Sciatic nerve (tissue), 2 donors: ENCODE results near the gene SETBP1. TPM values are rescaled to one million over a fixed set of nuclear protein-coding genes. Genes with fewer than 3 reads are reported as not detected.
"Not testable (repeated sequence)": the region's sequence is repeated elsewhere in the genome, so short reads cannot be mapped to it uniquely, and the experiment has no call there.

Experiments
- ATAC-seq: fragments of 200-7000 bp; cut with Tn5 transposase; one replicate; pipeline ENCODE4 v1.9.1; 2020; ENCODE audit warnings: mild to moderate bottlenecking, moderate library complexity
- DNase-seq: peaks from one replicate; pipeline ENCODE4 v3.0.0-alpha.2; 2020; ENCODE audit warnings: low spot score
- intact Hi-C: fragments of 100-400 bp; cut with DNase I; formaldehyde crosslinking; loops from one replicate; pipeline ENCODE4 v1.14.2; 2022
- total RNA-seq: library from RNA; stranded (reverse); fragmentation: NEBNext Ultra II Directional; extraction: Animal tissue kit (Norgen Biotek cat#: 25700); gene quantifications from one replicate; pipeline ENCODE4 v1.2.1, GENCODE V29; 2021
- donor health status: DM: no; HTN: no; CAD: no.
- donor health status: DM: no; HTN: no; CAD: no.

SETBP1 gene
- total RNA-seq, 1 donor from 2014 or later: 44.5 TPM

GRCh38 chr18:44798433-44799048 is 117.9 kb downstream of the SETBP1 start:
- no peak for ATAC-seq
- no peak for DNase-seq
- intact Hi-C loops: no loop called here

- no peak for ATAC-seq
- intact Hi-C loops: no loop called here
These were observed 118.8 kb downstream of the SETBP1 start for GRCh38 chr18:44799382-44799906.

GRCh38 chr18:44799907-44800421 is 119.3 kb downstream of the SETBP1 start:
- no peak for DNase-seq
- ATAC-seq: no peak
- intact Hi-C loops: no loop called here

More at GRCh38 chr18:44799382-44799906, 118.8 kb downstream of the SETBP1 start:
- no peak for DNase-seq

- intact Hi-C loops: not testable (repeated sequence)
These were observed 120.1 kb downstream of the SETBP1 start for GRCh38 chr18:44800766-44801165.

GRCh38 chr18:44801781-44802180 is 121.1 kb downstream of the SETBP1 start:
- intact Hi-C loops: no loop called here
- no peak for ATAC-seq
- no peak for DNase-seq

More at GRCh38 chr18:44800766-44801165, 120.1 kb downstream of the SETBP1 start:
- not testable (repeated sequence) for ATAC-seq, DNase-seq

GRCh38 chr18:44802508-44802907 is 121.8 kb downstream of the SETBP1 start:
- DNase-seq (no peak), ATAC-seq (peak; percentile 23)
- intact Hi-C loops: no loop called here

GRCh38 chr18:44803019-44803650 is 122.4 kb downstream of the SETBP1 start:
- ATAC-seq: peak; percentile 96
- intact Hi-C loops: no loop called here
- no peak for DNase-seq

- ATAC-seq (no peak), DNase-seq (no peak)
- intact Hi-C loops: no loop called here
These were observed 123.3 kb downstream of the SETBP1 start for GRCh38 chr18:44804033-44804432.

- DNase-seq: no peak
- intact Hi-C loops: no loop called here
- ATAC-seq: no peak
These were observed 124.5 kb downstream of the SETBP1 start for GRCh38 chr18:44805176-44805575.

GRCh38 chr18:44805643-44806042 is 125.0 kb downstream of the SETBP1 start:
- intact Hi-C loops: no loop called here
- ATAC-seq (no peak), DNase-seq (no peak)

GRCh38 chr18:44807766-44808165 is 127.1 kb downstream of the SETBP1 start:
- DNase-seq (no peak), ATAC-seq (no peak)
- intact Hi-C loops: no loop called here

- ATAC-seq (no peak), DNase-seq (no peak)
- intact Hi-C loops: no loop called here
These were observed 131.0 kb downstream of the SETBP1 start for GRCh38 chr18:44811572-44812125.

- ATAC-seq (no peak), DNase-seq (no peak)
- intact Hi-C loops: no loop called here
These were observed 131.7 kb downstream of the SETBP1 start for GRCh38 chr18:44812426-44812825.

- ATAC-seq (no peak), DNase-seq (no peak)
- intact Hi-C loops: no loop called here
These were observed 132.9 kb downstream of the SETBP1 start for GRCh38 chr18:44813586-44813985.

- intact Hi-C loops: no loop called here
- no peak for DNase-seq
- ATAC-seq: no peak
These were observed 134.4 kb downstream of the SETBP1 start for GRCh38 chr18:44815108-44815507.

- DNase-seq (no peak), ATAC-seq (no peak)
- intact Hi-C loops: no loop called here
These were observed 135.4 kb downstream of the SETBP1 start for GRCh38 chr18:44816050-44816449.

GRCh38 chr18:44816477-44816876 is 135.8 kb downstream of the SETBP1 start:
- DNase-seq (no peak), ATAC-seq (no peak)
- intact Hi-C loops: no loop called here

GRCh38 chr18:44817831-44818473 is 137.3 kb downstream of the SETBP1 start:
- intact Hi-C loops: no loop called here
- DNase-seq (no peak), ATAC-seq (no peak)

GRCh38 chr18:44818668-44819403 is 138.1 kb downstream of the SETBP1 start:
- no peak for DNase-seq
- intact Hi-C loops: no loop called here
- no peak for ATAC-seq
